Measurements from ENCODE around the gene MLXIP. TPM values are rescaled to one million over a fixed set of nuclear protein-coding genes. Genes with fewer than 3 reads are reported as not detected.

MLXIP gene
- total RNA-seq, 3 donors from 2014 or later: 194 to 230 (median 201) TPM

DNA sequence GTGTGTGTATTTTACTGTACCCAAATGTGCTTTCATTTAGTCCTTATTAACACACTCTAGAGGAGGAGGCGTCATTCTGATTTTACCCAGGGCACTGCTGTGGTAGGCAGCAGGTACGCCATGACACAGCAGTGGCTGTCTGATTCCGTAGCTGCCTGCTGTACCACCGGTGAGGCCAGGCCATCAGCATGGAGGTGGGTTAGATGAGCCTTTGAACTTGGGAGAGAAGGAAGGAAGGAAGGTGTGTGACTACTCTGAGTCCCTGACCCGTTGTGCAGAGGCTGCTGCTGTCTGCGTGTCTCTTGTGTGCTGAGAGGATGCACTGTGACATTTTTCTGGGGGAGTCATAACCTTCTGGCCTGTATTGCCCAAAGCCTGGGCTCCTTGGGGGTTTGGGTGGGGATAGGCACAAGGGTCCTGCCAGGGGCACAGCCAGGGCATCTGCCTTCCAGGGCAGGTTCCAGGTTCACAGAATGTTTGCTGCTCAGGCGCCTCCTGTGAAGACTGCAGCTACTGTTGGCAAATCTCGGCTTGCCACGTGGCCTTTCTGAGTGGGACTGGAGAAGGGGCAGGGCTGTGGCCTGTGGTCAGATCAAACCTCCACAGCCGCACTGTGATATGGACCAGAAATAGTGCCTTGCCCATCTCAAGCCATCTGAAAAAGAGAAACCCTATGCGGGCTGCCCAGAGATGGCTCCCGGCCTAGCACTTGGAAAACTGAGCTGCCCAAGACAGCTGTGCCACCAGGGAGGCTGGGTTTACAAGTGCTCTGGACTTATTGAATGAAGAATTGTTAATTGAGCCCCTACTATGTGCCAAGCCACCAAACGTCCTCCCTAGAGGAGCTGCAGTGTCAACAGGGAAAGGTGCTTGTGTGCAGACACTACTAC, 47.1 kb downstream of the MLXIP start:
- no peaks in the 10 kb centered on the region for H3K9me3 ChIP-seq
- H3K4me3 ChIP-seq: no peak overlapping the region
- TF ChIP-seq, protein P1, sequence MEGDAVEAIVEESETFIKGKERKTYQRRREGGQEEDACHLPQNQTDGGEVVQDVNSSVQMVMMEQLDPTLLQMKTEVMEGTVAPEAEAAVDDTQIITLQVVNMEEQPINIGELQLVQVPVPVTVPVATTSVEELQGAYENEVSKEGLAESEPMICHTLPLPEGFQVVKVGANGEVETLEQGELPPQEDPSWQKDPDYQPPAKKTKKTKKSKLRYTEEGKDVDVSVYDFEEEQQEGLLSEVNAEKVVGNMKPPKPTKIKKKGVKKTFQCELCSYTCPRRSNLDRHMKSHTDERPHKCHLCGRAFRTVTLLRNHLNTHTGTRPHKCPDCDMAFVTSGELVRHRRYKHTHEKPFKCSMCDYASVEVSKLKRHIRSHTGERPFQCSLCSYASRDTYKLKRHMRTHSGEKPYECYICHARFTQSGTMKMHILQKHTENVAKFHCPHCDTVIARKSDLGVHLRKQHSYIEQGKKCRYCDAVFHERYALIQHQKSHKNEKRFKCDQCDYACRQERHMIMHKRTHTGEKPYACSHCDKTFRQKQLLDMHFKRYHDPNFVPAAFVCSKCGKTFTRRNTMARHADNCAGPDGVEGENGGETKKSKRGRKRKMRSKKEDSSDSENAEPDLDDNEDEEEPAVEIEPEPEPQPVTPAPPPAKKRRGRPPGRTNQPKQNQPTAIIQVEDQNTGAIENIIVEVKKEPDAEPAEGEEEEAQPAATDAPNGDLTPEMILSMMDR (IDR thresholded peaks at IDR 0.05): no peak
- DNase-seq (no peak), ATAC-seq (no peak)
- intact Hi-C loops (cut with DNase I, micrococcal nuclease): loop anchor here in 1 of 2 donors (5.0 kb wide), 1 partner anchor 73 kb away; no protein-coding TSS in a partner anchor
- peaks cover 48% of the 10 kb centered on the region for H3K4me1 ChIP-seq (ENCODE audit: low read depth)
- peaks cover 20% of the 10 kb centered on the region for H3K36me3 ChIP-seq (ENCODE audit: low read depth)

DNA sequence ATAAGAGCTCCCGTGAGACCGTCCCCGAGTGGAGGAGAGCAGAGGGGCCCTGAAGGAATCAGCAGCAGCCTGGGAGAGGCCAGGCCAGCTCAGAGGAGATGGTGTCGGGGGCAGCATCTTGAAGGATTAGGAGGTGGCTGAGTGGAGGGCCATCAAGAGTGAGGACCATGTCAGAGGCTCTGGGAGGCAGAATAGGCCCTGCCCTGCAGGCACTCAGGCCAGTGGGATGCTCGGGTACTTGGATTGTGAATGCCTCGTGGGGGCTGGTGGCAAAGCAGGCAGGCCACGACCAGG, 47.7 kb downstream of the MLXIP start:
- Histone ChIP-seq H3K36me3 (ENCODE audit: low read depth) (peaks cover 20% of the 10 kb centered on the region), H3K4me1 (ENCODE audit: low read depth) (peaks cover 47% of the 10 kb centered on the region), H3K9me3 (no peaks in the 10 kb centered on the region), H3K4me3 (no peak overlapping the region)
- TF ChIP-seq, protein P1 (IDR thresholded peaks at IDR 0.05): no peak
- intact Hi-C loops (cut with DNase I, micrococcal nuclease): loop anchor here in 1 of 2 donors (5.0 kb wide), 1 partner anchor 74 kb away; no protein-coding TSS in a partner anchor
- ATAC-seq (no peak), DNase-seq (no peak)

- no peak overlapping the region for H3K4me3 ChIP-seq
- ATAC-seq (peak; percentile 5), DNase-seq (peak in 1 of 3 donors; percentile 30)
- peaks cover 22% of the 10 kb centered on the region for H3K36me3 ChIP-seq (ENCODE audit: low read depth)
- H3K4me1 ChIP-seq (ENCODE audit: low read depth): peaks cover 40% of the 10 kb centered on the region
- TF ChIP-seq, protein P1 (IDR thresholded peaks at IDR 0.05): no peak
- intact Hi-C loops (cut with DNase I, micrococcal nuclease): loop anchor here in 1 of 2 donors (5.0 kb wide), 1 partner anchor 75 kb away; no protein-coding TSS in a partner anchor
- H3K9me3 ChIP-seq: no peaks in the 10 kb centered on the region
Observed at GRCh38 chr12:122126713-122127597, 48.4 kb downstream of the MLXIP start.

- peaks cover 22% of the 10 kb centered on the region for H3K36me3 ChIP-seq (ENCODE audit: low read depth)
- TF ChIP-seq, protein P1 (IDR thresholded peaks at IDR 0.05): no peak
- H3K4me1 ChIP-seq (ENCODE audit: low read depth): peaks cover 36% of the 10 kb centered on the region
- DNase-seq: no peak
- no peaks in the 10 kb centered on the region for H3K9me3 ChIP-seq
- no peak for ATAC-seq
- no peak overlapping the region for H3K4me3 ChIP-seq
- intact Hi-C loops (cut with DNase I, micrococcal nuclease): loop anchor here in 1 of 2 donors (5.0 kb wide), 1 partner anchor 76 kb away; no protein-coding TSS in a partner anchor
Observed at GRCh38 chr12:122127839-122128238, 49.3 kb downstream of the MLXIP start.

DNA sequence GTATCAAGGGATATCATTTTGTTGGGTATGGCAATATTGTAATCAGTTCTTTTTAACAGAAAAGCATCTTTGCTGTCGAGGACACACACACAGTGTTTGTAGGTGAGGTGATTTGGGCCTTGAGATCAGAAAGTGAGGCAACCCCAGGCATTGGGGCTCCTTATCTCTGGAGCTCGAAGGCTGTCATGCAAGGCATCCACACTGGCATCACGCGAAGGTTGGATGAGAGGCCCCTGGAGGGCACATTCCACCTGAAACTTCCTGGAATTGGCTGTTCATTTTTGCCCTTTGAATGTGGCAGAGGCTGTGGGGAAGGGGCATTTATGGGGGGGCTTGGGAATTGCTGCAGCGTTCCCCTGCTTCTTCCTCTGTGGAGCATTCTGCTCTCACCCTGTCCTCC, 49.9 kb downstream of the MLXIP start:
- no peak for DNase-seq
- Histone ChIP-seq H3K9me3 (no peaks in the 10 kb centered on the region), H3K4me3 (no peak overlapping the region), H3K4me1 (ENCODE audit: low read depth) (peaks cover 31% of the 10 kb centered on the region), H3K36me3 (ENCODE audit: low read depth) (peaks cover 22% of the 10 kb centered on the region)
- TF ChIP-seq, protein P1 (IDR thresholded peaks at IDR 0.05): no peak
- intact Hi-C loops (cut with DNase I, micrococcal nuclease): loop anchor here in 1 of 2 donors (5.0 kb wide), 1 partner anchor 76 kb away; no protein-coding TSS in a partner anchor
- ATAC-seq: no peak

Measured in mucosa of descending colon (tissue), 3 donors.